Thoracic aorta (tissue), 2 donors: Measurements from ENCODE around the gene SORBS2. TPM values are rescaled to one million over a fixed set of nuclear protein-coding genes. Genes with fewer than 3 reads are reported as not detected.

Experiments
- ATAC-seq: fragments of 150-250 bp; one replicate; pipeline ENCODE4 v1.8.0; 2017; ENCODE audit warnings: low read depth; ENCODE audit not compliant: insufficient number of reproducible peaks, low FRiP score
- DNase-seq: peaks from one replicate; pipeline ENCODE4 v3.0.0-alpha.2; 2020; ENCODE audit warnings: low spot score
- H3K27ac ChIP-seq, 2 donors: fragments of 200-600 bp; sonication (generic); 1 replicate in 1 of 2; 2 replicates in 1 of 2; pipeline ENCODE4 v1.5.1; 2016; ENCODE audit warnings: mild to moderate bottlenecking in 2 of 2, moderate library complexity in 2 of 2
- H3K27me3 ChIP-seq: fragments of 200-600 bp; sonication (generic); replicated peaks from 2 replicates; pipeline ENCODE4 v1.6.0; 2016; ENCODE audit warnings: mild to moderate bottlenecking; ENCODE audit not compliant: insufficient read depth
- H3K36me3 ChIP-seq: fragments of 200-600 bp; sonication (generic); one replicate; pipeline ENCODE4 v1.5.1; 2016
- H3K4me1 ChIP-seq, 2 donors: fragments of 200-600 bp; sonication (generic); 1 replicate in 1 of 2; 2 replicates in 1 of 2; pipeline versions ENCODE4 v1.5.1 to v1.6.0; 2016; ENCODE audit warnings: low read depth in 2 of 2, mild to moderate bottlenecking in 1 of 2; ENCODE audit not compliant: control insufficient read depth in 1 of 2
- H3K4me3 ChIP-seq: fragments of 200-600 bp; sonication (generic); 2 replicates; pipeline ENCODE4 v1.5.1; 2016; ENCODE audit warnings: mild to moderate bottlenecking
- H3K9me3 ChIP-seq: fragments of 200-600 bp; sonication (generic); 2 replicates; pipeline ENCODE4 v1.5.1; 2016
- total RNA-seq, 2 donors: library from RNA; depleted of rRNA; stranded (reverse); fragments of >200 nt; gene quantifications; one replicate each; pipeline versions ENCODE4 v1.1.0 to v1.2.3, GENCODE V29; 2016
- TF ChIP-seq, protein P1 (sequence below): fragments of 200-600 bp; sonication (generic); IDR thresholded peaks from one replicate; pipeline ENCODE4 v1.5.1; 2019; ENCODE audit warnings: antibody characterized with exemption

Gene SORBS2
- total RNA-seq, 2 donors from 2014 or later = 268 to 443 TPM

DNA sequence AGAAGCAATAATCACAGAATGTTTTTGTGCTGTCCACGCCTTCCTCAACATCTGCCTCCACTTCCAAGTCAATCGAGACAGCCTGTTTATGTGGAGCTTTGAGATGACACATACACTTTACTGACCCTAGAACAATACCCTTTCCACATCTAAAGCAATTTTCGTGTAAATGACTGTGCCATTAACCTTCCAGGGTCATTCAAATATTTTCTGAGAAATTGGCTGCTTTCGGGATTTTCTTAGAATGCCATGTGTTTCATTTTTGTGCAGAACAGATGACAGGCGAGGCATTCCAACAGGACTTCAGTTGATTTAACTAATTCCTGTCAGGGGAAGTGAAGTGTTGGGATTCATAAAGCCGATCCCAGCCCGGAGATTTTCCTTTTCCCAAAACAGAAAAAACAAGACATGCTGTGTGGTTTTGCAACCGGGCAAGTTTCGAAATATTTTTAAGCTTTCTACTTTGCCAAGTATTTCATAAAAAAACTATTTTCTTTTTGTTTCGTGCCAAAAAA, 73.9 kb downstream of the SORBS2 start:
- ATAC-seq (no peak), DNase-seq (no peak)
- H3K27ac ChIP-seq = peak overlapping the region; percentile 75 to 80
- TF ChIP-seq, protein P1, sequence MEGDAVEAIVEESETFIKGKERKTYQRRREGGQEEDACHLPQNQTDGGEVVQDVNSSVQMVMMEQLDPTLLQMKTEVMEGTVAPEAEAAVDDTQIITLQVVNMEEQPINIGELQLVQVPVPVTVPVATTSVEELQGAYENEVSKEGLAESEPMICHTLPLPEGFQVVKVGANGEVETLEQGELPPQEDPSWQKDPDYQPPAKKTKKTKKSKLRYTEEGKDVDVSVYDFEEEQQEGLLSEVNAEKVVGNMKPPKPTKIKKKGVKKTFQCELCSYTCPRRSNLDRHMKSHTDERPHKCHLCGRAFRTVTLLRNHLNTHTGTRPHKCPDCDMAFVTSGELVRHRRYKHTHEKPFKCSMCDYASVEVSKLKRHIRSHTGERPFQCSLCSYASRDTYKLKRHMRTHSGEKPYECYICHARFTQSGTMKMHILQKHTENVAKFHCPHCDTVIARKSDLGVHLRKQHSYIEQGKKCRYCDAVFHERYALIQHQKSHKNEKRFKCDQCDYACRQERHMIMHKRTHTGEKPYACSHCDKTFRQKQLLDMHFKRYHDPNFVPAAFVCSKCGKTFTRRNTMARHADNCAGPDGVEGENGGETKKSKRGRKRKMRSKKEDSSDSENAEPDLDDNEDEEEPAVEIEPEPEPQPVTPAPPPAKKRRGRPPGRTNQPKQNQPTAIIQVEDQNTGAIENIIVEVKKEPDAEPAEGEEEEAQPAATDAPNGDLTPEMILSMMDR = no peak
- H3K4me3 ChIP-seq = peak overlapping the region; percentile 60
- no peaks in the 10 kb centered on the region for H3K9me3 ChIP-seq
- H3K27me3 ChIP-seq = no peaks in the 10 kb centered on the region
- H3K4me1 ChIP-seq = peaks cover 37 to 82% of the 10 kb centered on the region in 2 donors
- H3K36me3 ChIP-seq = no peaks in the 10 kb centered on the region

- no peak for DNase-seq
- H3K4me1 ChIP-seq = peaks cover 37 to 82% of the 10 kb centered on the region in 2 donors
Observed at GRCh38 chr4:185737489-185738037, 74.4 kb downstream of the SORBS2 start.

DNA sequence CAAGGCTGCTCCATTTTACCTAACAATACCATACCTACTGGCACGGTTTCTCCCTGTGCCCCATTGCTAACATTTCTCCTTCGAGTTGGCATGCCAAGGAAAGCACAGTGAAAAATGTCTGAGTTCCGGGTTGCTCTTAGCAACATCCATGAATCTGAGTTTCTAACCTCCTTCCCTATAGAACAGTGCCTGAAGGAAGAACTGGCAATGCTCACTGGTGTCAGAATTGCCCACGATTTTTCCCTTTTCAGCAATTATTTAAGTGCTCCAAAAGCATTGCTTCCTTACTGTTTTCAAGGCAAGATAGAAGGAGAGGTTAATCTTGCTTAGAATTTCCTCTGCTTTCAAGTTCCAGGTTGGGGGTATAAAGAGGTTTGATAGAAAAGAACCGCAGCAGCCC, 75.1 kb downstream of the SORBS2 start:
- Histone ChIP-seq H3K27me3 (no peaks in the 10 kb centered on the region), H3K36me3 (no peaks in the 10 kb centered on the region), H3K9me3 (no peaks in the 10 kb centered on the region), H3K4me3 (no peak overlapping the region), H3K27ac (peak overlapping the region; percentile 75 to 80), H3K4me1 (peaks cover 37 to 83% of the 10 kb centered on the region in 2 donors)
- TF ChIP-seq, protein P1 = no peak
- no peak for DNase-seq
- ATAC-seq = no peak

More at GRCh38 chr4:185737489-185738037, 74.4 kb downstream of the SORBS2 start:
- H3K36me3 ChIP-seq = no peaks in the 10 kb centered on the region
- ATAC-seq = no peak
- TF ChIP-seq, protein P1 = no peak
- H3K9me3 ChIP-seq = no peaks in the 10 kb centered on the region
- H3K27ac ChIP-seq = peak overlapping the region; percentile 75 to 80
- H3K27me3 ChIP-seq = no peaks in the 10 kb centered on the region
- H3K4me3 ChIP-seq = peak overlapping the region; percentile 60

- peaks cover 39 to 81% of the 10 kb centered on the region in 2 donors for H3K4me1 ChIP-seq
- H3K27ac ChIP-seq = peak overlapping the region; percentile 75 to 80
Observed at GRCh38 chr4:185735866-185736400, 76.1 kb downstream of the SORBS2 start.

DNA sequence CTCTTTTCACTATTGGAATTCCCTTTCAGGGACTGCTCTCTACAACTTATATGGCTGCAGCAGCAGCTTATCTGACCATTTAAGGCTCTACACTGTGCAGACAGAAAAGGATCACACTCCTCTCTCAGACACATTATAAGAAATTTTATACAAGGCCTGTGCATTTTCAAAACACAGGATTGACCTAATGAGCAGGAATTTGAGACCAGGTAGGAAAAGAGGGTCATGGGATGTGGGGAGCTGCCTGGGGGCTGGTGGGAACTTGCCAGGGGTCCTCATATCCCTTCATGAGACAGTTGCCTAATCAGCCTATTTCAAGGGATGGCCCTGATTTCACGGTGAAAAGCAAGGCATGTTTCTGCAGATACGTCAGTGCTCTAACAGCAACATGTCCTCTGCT, 77.1 kb downstream of the SORBS2 start:
- TF ChIP-seq, protein P1 = no peak
- peak overlapping the region; percentile 19 to 58 for H3K27ac ChIP-seq
- no peaks in the 10 kb centered on the region for H3K9me3 ChIP-seq
- peaks cover 43 to 81% of the 10 kb centered on the region in 2 donors for H3K4me1 ChIP-seq
- ATAC-seq = no peak
- H3K36me3 ChIP-seq = no peaks in the 10 kb centered on the region
- no peaks in the 10 kb centered on the region for H3K27me3 ChIP-seq
- no peak for DNase-seq
- no peak overlapping the region for H3K4me3 ChIP-seq

More at GRCh38 chr4:185735866-185736400, 76.1 kb downstream of the SORBS2 start:
- TF ChIP-seq, protein P1 = no peak
- Histone ChIP-seq H3K27me3 (no peaks in the 10 kb centered on the region), H3K4me3 (no peak overlapping the region), H3K36me3 (no peaks in the 10 kb centered on the region), H3K9me3 (no peaks in the 10 kb centered on the region)
- no peak for DNase-seq
- no peak for ATAC-seq
